GM18505 (cell line): Measurements from ENCODE around the gene SRM.
"Not testable (repeated sequence)": the region's sequence is repeated elsewhere in the genome, so short reads cannot be mapped to it uniquely, and the experiment has no call there.

Source experiments
- ATAC-seq: cut with Tn5 transposase; IDR thresholded peaks from one replicate; pipeline ENCODE4 v1.9.1; 2021; ENCODE audit not compliant: unreplicated experiment
- POLR2A ChIP-seq: IDR thresholded peaks from 4 replicates; pipeline ENCODE4 v1.6.1; 2011; ENCODE audit warnings: borderline replicate concordance; ENCODE audit not compliant: insufficient read depth, insufficient read length; ENCODE audit errors: extremely low read depth

The SRM gene

DNA sequence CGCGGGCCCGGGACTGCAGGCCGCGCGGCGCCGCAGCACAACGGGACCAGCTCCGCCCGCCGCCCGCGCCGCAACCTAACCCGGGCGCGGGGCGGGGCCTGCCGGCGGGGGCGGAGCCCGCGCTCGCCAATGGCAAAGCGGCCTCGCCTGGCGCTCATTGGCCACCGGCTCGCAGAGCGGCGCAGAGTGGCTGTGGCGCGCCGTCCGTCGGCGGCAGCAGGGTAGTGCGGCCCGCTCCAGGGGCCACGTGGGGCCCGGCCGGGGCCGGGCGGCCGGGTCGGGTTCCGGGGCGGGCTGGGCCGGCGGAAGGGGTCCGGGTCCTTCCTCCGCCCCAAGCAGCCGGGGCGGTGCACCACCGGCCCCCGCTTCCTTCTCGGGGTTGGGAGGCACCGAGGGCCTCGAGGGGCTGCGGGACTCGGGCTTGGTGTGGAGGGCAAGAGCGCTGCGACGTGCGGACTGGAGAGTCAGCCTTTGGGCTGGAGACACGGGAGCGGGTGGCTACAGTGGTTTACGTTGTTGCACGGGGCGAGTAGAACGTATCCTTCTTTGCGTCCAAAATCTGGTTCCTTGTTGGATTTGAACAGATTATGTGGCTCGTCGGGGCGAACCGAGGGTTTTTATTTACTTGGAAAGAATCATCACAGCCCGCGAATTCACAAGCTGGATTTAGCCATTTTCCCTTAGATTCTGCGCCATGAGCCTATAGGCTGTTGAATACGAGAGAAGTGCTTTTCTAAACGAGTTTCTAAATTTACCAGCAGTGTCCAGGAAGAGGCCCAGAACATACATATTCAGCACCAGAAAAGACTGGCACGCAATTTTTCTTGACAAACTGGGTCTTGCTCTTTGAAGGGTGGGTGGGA, at the start of gene SRM:
TSS of gene SRM (minus strand) at position 51 of the 863 bp plus-strand sequence. CDS start 75 bp downstream, outside the sequence.
- TF ChIP-seq POLR2A = peak; percentile 82
- ATAC-seq = peak; percentile 87

DNA sequence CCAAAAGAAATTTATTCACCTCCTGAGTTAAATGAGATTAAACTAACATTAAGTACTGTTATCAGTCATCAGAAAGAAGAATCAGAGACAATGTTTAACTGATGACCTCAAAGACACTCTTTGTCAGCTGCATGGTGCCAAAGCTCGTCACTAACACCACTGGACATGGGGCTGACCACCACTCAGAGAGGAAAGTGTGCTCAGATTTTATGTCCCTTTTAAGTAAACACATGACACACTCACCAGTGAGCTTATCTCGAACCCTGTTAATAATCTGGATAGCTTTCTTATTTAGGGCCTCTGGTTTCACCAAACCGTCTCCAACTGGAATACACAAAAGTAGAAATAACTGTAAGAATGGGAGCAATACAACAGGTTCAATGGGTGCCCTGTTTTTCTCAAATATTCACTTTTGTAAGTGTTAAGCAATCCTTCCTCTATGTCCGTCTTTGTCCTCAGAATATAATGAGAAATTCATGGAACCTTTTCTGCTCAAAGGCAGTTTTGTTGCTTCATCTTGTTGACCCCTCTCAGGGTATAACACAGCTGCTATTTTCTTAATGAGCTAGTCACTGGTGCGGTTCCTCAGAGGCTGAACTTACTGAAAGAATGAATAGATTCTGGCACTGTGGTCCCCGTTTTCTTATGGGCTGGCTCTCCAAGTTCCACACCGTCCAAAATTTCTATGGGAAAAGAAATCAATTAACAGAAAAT, 49.4 kb upstream of the SRM start:
- TF ChIP-seq POLR2A = no peak
- no peak for ATAC-seq

DNA sequence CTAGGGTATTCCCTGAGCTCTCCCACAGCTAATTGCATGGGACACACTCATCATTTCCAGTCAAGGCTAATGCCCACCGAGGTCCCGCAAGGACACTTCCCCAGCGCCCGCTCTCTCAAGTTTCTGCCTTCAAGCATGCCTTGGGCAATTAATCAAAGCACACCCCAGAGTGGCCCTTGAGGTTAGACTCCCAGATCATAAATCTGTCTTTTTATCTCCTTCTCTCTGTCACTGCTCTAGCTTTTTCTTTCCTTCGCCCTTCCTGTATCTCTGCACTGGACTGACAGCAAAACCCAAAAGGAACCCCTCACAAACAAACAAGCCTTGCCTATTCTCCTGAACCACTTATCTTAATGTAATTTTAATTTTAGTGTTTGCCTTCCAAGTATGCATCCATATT, 47.8 kb upstream of the SRM start:
- ATAC-seq = no peak
- no peak for TF ChIP-seq POLR2A

DNA sequence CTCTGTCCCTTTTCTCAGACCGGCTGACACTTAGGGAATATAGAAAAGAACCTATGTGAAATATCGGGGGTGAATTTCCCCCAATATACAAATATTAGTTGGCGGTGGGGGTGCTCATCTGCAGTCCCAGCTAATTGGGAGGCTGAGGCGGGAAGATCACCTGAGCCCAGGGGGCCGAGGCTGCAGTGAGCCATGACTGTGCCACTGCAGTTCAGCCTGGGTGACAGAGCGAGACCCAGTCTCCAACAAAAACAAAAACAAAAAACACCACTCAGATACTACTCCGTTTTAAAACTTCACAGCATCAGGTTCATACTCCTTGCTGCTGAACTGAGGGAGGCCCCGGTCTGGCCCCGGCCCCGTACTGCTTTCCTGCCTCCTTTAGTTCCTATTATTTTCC, 45.8 kb upstream of the SRM start:
- no peak for TF ChIP-seq POLR2A

DNA sequence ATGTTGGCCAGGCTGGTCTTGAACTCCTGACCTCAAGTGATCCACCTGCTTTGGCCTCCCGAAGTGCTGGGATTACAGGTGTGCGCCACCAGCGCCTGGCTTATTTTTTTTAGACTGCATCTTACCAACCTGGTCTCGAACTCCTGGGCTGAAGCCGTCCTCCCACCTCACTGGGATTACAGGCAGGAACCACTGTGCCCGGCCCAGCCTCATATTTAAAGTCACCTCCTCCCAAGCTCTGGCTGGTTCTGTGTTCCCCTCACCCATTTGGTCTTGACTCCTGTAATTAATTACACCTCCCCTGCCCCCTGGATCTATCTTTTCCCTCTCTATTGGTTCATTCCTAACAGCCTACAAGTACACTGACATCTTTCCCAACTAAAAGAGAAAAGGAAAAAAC, 41.5 kb upstream of the SRM start:
- no peak for TF ChIP-seq POLR2A
- ATAC-seq = no peak

More for the DNA sequence above, 45.8 kb upstream of the SRM start:
- ATAC-seq = no peak

DNA sequence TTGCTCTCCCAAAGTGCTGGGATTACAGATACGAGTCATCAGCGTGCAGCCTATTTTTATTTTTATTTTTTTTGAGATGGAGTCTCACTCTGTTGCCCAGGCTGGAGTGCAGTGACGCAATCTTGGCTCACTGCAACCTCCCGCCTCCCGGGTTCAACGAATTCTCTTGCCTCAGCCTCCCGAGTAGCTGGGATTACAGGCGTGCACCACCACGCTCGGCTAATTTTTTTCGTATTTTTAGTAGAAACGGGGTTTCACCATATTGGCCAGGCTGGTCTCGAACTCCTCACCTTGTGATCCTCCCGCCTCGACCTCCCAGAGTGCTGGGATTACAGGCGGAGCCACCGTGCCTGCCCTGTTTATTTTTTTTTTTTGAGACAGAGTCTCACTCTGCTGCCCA, 41.0 kb upstream of the SRM start:
- ATAC-seq = not testable (repeated sequence)

DNA sequence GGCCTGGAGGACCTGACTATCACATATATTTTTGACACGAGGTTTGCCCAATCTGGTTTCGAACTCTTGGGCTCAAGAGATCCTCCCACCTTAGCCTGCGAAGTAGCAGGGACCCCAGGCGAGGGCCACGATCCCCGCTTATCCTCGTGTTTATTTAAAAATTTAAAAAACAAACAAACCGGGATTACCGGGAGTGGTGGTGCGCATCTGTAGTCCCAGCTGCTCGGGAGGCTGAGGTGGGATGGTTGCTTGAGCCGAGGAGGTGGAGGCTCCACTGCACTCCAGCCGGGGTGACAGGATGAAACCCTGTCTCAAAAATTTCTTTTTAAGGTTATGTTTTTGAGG, 40.3 kb upstream of the SRM start:
- no peak for ATAC-seq
- TF ChIP-seq POLR2A = no peak

DNA sequence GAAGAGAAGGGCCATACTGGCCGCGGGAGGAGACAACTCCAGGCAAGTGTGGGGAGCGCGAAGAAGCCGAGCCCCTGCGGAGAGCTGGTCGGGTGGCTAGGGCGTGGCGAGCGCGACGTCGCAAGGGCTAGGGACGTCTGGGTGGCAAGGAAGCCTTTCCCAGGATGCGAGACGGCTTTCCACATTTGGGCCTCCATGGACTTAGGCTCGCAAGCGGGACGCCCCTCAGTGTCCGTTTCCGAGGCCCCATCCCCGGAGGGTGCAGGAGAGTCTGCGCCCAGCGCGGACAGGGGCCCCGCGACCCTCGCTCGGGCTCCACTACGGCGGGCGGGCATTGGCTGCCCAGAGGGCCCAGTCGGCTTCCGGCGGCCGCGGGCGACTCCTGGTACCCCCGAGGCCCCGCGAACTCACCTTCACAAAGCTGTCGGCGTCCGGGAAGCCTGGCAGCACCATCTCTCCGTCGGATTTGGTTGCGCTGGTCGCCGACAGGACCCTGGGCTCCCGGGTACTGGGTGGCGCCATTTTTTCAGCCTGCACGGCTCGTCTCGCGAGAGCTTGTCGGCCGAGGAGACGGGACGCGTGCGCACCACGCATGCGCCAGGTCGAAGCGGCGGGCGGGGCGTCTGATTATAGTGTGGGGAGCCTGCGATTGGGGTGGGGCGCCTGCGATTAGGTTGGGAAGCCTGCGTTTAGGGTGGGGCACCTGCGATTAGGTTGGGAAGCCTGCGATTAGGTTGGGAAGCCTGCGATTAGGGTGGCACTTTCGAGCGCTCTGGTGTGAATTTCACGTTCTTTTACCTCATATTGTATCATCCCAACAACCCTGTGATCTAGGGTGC, 39.7 kb upstream of the SRM start, which contains the start of gene EXOSC10:
TSS of gene EXOSC10 (minus strand) at position 560 of the 839 bp plus-strand sequence. CDS start at position 522, 38 bp downstream.
- ATAC-seq = peak; percentile 91
- peak; percentile 83 for TF ChIP-seq POLR2A

DNA sequence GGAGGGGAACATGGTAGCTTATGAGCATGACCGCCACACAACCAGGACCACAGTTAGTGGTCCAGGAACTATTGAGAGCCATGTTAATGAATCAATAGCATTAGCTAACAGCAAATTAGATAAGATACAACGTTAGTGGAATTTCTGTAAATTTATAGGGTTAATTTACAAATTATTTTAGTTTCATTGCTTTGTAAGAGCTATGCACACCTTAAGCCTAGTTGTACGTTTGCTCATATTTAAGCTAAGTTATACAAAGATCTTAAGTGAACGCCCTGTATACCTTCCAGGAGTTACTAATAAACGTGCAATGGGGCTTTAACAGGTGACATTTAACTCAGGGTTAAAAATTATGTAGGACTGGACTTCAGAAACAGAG, 39.1 kb upstream of the SRM start:
- no peak for ATAC-seq
- no peak for TF ChIP-seq POLR2A

DNA sequence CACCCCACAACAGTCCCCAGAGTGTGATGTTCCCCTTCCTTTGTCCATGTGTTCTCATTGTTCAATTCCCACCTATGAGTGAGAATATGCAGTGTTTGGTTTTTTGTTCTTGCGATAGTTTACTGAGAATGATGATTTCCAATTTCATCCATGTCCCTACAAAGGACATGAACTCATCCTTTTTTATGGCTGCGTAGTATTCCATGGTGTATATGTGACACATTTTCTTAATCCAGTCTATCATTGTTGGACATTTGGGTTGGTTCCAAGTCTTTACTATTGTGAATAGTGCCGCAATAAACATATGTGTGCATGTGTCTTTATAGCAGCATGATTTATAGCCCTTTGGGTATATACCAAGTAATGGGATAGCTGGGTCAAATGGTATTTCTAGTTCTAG, 24.0 kb upstream of the SRM start:
- ATAC-seq = not testable (repeated sequence)

DNA sequence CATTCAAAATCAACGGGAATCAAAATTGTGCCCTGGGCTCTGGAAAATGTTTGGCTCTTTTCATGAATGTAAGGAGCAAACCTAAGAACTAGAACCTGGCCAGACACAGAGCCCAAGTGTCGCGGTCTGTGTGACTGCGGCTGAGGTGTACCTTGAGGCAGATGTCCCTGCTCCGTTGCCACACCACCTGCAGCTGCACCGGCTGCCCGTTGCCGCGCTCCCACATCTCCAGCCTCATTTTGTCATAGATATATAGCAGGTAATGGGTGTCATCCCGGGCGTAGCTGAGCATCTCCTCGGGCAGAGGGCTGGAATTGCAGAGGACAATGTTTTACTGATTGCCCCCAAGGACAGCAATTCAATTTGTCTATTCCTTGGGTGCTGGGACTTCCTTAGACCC, 21.1 kb upstream of the SRM start:
- no peak for TF ChIP-seq POLR2A
- ATAC-seq = no peak

DNA sequence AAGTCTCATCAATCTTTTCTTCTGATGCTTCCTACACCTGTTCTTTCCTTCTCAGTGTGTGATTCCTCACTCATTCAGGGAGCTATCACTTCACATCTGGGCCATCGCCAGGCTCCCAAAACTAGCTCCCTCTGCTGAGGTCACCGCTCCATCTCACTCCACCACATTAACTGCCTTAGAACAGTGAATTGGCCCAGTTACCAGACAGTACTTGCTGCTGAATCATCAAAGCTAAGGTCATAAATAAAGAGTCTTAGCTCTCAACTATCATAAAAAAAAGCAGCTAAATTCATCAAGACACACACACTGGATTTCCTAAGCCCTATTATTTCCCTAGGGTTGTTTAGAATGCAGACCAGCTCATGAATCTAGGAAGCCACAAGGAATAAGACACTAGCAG, 18.8 kb upstream of the SRM start:
- TF ChIP-seq POLR2A = no peak
- no peak for ATAC-seq

DNA sequence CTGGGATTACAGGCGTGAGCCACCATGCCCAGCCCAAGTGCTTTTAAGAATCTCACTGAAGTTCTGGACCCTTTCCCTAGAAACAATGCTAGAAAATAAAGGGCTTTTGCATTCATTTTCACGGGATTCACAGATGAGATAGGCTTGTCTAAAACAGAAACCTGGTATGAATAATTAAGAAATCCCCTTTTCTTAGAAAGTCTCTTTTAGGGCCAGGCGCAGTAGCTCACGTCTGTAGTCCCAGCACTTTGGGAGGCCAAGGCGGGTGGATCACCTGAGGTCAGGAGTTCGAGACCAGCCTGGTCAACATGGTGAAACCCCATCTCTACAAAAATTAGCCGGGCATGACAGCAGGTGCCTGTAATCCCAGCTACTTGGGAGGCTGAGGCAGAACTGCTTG, 13.6 kb upstream of the SRM start:
- ATAC-seq = not testable (repeated sequence)

DNA sequence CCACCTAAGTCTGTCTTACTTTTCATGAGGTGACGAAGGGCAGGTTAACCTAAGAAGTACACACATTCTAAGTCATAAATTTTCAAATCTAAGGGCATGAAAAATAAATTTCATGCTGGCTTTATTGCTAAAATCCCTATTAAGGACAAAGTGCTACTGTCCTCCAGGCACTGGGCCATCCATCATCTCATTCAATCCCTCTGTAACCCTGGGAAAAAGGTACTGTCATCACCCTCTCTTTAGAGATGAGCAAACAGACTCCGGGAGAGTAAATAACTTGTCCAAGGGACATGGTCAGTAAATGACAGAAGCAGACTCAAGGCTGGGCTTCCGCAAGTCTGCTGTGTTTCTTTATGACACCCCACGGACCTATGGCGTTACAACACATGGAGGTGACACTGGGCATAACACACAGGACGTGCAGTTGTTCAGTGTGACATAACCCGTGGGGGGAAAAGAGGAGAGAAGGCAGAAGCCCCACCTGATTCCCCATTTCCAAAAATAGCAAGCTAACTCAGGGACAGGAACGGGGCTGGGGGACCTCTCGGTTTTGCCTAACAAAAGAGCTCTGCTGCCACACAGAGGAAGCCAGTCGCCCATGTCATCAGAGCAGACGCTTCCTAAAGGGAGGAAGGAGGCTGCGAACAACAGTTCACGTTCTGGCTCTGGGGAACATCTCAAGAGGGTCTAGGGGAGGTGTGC, 12.5 kb upstream of the SRM start:
- no peak for ATAC-seq
- no peak for TF ChIP-seq POLR2A
